Left ventricle myocardium inferior (tissue), 1 donor: ENCODE data around the gene CFAP61. TPM values are rescaled to one million over a fixed set of nuclear protein-coding genes. Genes with fewer than 3 reads are reported as not detected.
"Not testable (repeated sequence)": the region's sequence is repeated elsewhere in the genome, so short reads cannot be mapped to it uniquely, and the experiment has no call there.

Experiments
- DNase-seq: peaks from one replicate; pipeline ENCODE4 v3.0.0-alpha.2; 2020
- H3K27ac ChIP-seq: fragments of 200-600 bp; replicated peaks from 2 replicates; pipeline ENCODE4 v1.8.0; 2021
- H3K27me3 ChIP-seq: fragments of 200-600 bp; 2 replicates; pipeline ENCODE4 v1.8.0; 2021; ENCODE audit warnings: low read depth
- H3K36me3 ChIP-seq: fragments of 200-600 bp; 2 replicates; pipeline ENCODE4 v1.8.0; 2021
- H3K4me1 ChIP-seq: fragments of 200-600 bp; 2 replicates; pipeline ENCODE4 v1.8.0; 2021
- H3K4me3 ChIP-seq: fragments of 200-600 bp; 2 replicates; pipeline ENCODE4 v1.8.0; 2021; ENCODE audit warnings: mild to moderate bottlenecking, moderate library complexity
- H3K9me3 ChIP-seq: fragments of 200-600 bp; replicated peaks from 2 replicates; pipeline ENCODE4 v1.8.0; 2021
- CTCF ChIP-seq: fragments of 200-600 bp; IDR thresholded peaks from 2 replicates; pipeline ENCODE4 v1.8.0; 2021; ENCODE audit warnings: antibody characterized with exemption, mild to moderate bottlenecking, borderline replicate concordance
- intact Hi-C: fragments of 100-400 bp; cut with micrococcal nuclease; formaldehyde crosslinking; loops from one replicate; pipeline ENCODE4 v1.11.0; 2022
- long read RNA-seq: library from polyadenylated mRNA; unstranded; transcript quantifications from one replicate; pipeline ENCODE4 v2.0.0, GENCODE V29; 2021
- total RNA-seq: library from RNA; stranded (reverse); fragmentation: NEBNext Ultra II Directional; extraction: Animal tissue kit (Norgen Biotek cat#: 25700); gene quantifications from one replicate; pipeline ENCODE4 v1.2.1, GENCODE V29; 2021
- donor health status: DM: no; HTN: yes; CAD: no; lungs with severe emphysema.

Gene CFAP61
- total RNA-seq, result 54.8 TPM
- long read RNA-seq, partial matches to known transcripts, result 8 of 20 reads
- long read RNA-seq, other reads (novel, unspliced or antisense), result 12 of 20 reads

GRCh38 chr20:20052074-20052970 lies at the start of gene CFAP61, which contains the start of gene CRNKL1:
Gene CFAP61, plus strand, starts transcription at chr20:20052532. Its CDS starts 4,122 bp downstream, at chr20:20056654.
Gene CRNKL1, minus strand, starts transcription at chr20:20052466. Its CDS starts 124 bp downstream, at chr20:20052342.
- Histone ChIP-seq H3K4me1 (peaks cover 28% of the 10 kb centered on the region), H3K9me3 (no peaks in the 10 kb centered on the region), H3K27ac (peak within 1 kb of the TSS; percentile 87), H3K4me3 (peak within 1 kb of the TSS; percentile 97), H3K27me3 (peaks cover 1% of the 10 kb centered on the region), H3K36me3 (peaks cover 32% of the 10 kb centered on the region)
- peak; percentile 22 for TF ChIP-seq CTCF
- intact Hi-C loops, result no loop called here
- peak; percentile 95 for DNase-seq

GRCh38 chr20:20003031-20003954 lies 49.0 kb upstream of the CFAP61 start:
- Histone ChIP-seq H3K27me3 (no peaks in the 10 kb centered on the region), H3K9me3 (no peaks in the 10 kb centered on the region), H3K27ac (peak overlapping the region; percentile 86), H3K4me3 (peak overlapping the region; percentile 49), H3K36me3 (peaks cover 40% of the 10 kb centered on the region), H3K4me1 (peaks cover 60% of the 10 kb centered on the region)
- no peak for TF ChIP-seq CTCF
- DNase-seq, result no peak
- intact Hi-C loops, result no loop called here

- DNase-seq, H3K27me3 ChIP-seq, H3K9me3 ChIP-seq, intact Hi-C loops: not testable (repeated sequence)
- H3K4me1 ChIP-seq, result peaks cover 53% of the 10 kb centered on the region
- peaks cover 33% of the 10 kb centered on the region for H3K36me3 ChIP-seq
- H3K27ac ChIP-seq, result peak overlapping the region; percentile 86
- H3K4me3 ChIP-seq, result peak overlapping the region; percentile 49
These were observed 48.4 kb upstream of the CFAP61 start for GRCh38 chr20:20003955-20004322.

GRCh38 chr20:20005342-20005741 lies 47.0 kb upstream of the CFAP61 start:
- Histone ChIP-seq H3K4me1 (peaks cover 48% of the 10 kb centered on the region), H3K9me3 (no peaks in the 10 kb centered on the region), H3K27me3 (no peaks in the 10 kb centered on the region), H3K36me3 (peaks cover 19% of the 10 kb centered on the region), H3K27ac (no peak overlapping the region), H3K4me3 (no peak overlapping the region)
- DNase-seq, result no peak
- no peak for TF ChIP-seq CTCF
- intact Hi-C loops, result no loop called here

GRCh38 chr20:20009784-20010253 lies 42.5 kb upstream of the CFAP61 start:
- no peaks in the 10 kb centered on the region for H3K36me3 ChIP-seq
- no peaks in the 10 kb centered on the region for H3K9me3 ChIP-seq
- H3K4me3 ChIP-seq, result no peak overlapping the region
- no peaks in the 10 kb centered on the region for H3K27me3 ChIP-seq
- TF ChIP-seq CTCF, result no peak
- no peak for DNase-seq
- peaks cover 29% of the 10 kb centered on the region for H3K4me1 ChIP-seq
- no peak overlapping the region for H3K27ac ChIP-seq
- intact Hi-C loops, result no loop called here
